ENCODE measurements around the gene LIPM.

Gene LIPM

GRCh38 chr10:88857831-88858230 lies 55.3 kb downstream of the LIPM start:
- Histone ChIP-seq H3K27ac (replicated peaks) (no peak overlapping the region), H3K27me3 (ENCODE audit: insufficient read depth, poor library complexity, severe bottlenecking) (no peaks in the 10 kb centered on the region), H3K4me3 (replicated peaks; ENCODE audit: insufficient read depth, low read length) (no peak overlapping the region)
- DNase-seq (ENCODE audit: low read depth in 1 of 2, low spot score in 1 of 2), result no peak
- TF ChIP-seq POLR2AphosphoS5 (IDR thresholded peaks at IDR 0.05; ENCODE audit: low read depth) (no peak), REST (IDR thresholded peaks at IDR 0.05; ENCODE audit: insufficient replicate concordance, low read depth) (no peak), SPI1 (IDR thresholded peaks at IDR 0.05; ENCODE audit: borderline replicate concordance, low read depth) (no peak), GABPA (IDR thresholded peaks at IDR 0.05; ENCODE audit: low read depth) (no peak), CTCF (IDR thresholded peaks at IDR 0.05; ENCODE audit: insufficient read depth, low read length) (no peak)

- H3K4me3 ChIP-seq (replicated peaks; ENCODE audit: insufficient read depth, low read length), result no peak overlapping the region
- TF ChIP-seq POLR2AphosphoS5 (IDR thresholded peaks at IDR 0.05; ENCODE audit: low read depth) (no peak), REST (IDR thresholded peaks at IDR 0.05; ENCODE audit: insufficient replicate concordance, low read depth) (no peak), CTCF (IDR thresholded peaks at IDR 0.05; ENCODE audit: insufficient read depth, low read length) (no peak), SPI1 (IDR thresholded peaks at IDR 0.05; ENCODE audit: borderline replicate concordance, low read depth) (no peak), GABPA (IDR thresholded peaks at IDR 0.05; ENCODE audit: low read depth) (no peak)
- H3K27me3 ChIP-seq (ENCODE audit: insufficient read depth, poor library complexity, severe bottlenecking), result no peaks in the 10 kb centered on the region
- DNase-seq (ENCODE audit: low read depth in 1 of 2, low spot score in 1 of 2), result no peak
- H3K27ac ChIP-seq (replicated peaks), result no peak overlapping the region
Observed at GRCh38 chr10:88858491-88858890, 56.0 kb downstream of the LIPM start.

DNA sequence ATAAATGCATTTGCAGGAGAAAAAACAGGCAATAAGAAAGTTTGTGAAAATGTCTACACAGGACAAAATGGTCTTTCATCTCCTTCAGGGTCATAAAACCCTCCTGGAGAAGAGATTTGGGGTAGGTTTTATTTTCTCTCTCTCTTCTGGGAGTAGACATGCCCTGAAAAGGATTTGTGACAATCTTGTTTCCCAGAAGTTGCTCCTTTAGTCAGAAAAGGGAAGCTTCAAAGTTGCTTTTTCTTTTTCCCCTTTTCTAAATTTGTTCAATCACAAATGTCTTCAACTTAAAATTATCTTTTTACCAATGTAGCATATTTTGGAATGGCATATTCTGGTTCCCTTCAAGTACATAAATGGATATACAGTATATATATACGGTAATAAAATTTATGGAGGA lies 58.5 kb downstream of the LIPM start:
- H3K27me3 ChIP-seq (ENCODE audit: insufficient read depth, poor library complexity, severe bottlenecking), result no peaks in the 10 kb centered on the region
- no peak for TF ChIP-seq REST (IDR thresholded peaks at IDR 0.05; ENCODE audit: insufficient replicate concordance, low read depth)
- peak overlapping the region; percentile 22 for H3K27ac ChIP-seq (replicated peaks)
- no peak for DNase-seq (ENCODE audit: low read depth in 1 of 2, low spot score in 1 of 2)
- H3K4me3 ChIP-seq (replicated peaks; ENCODE audit: insufficient read depth, low read length), result no peak overlapping the region
